GM19455 (cell line): ENCODE data around the gene SETMAR.
A peak's percentile ranks its signal among the peaks of the same experiment; 100 is the strongest.
"Not testable (repeated sequence)": the region's sequence is repeated elsewhere in the genome, so short reads cannot be mapped to it uniquely, and the experiment has no call there.

ENCODE experiments used
- ATAC-seq: cut with Tn5 transposase; IDR thresholded peaks from one replicate; pipeline ENCODE4 v1.9.1; 2021; ENCODE audit not compliant: unreplicated experiment

SETMAR gene

GRCh38 chr3:4303187-4304123 lies at the start of gene SETMAR:
Gene SETMAR (plus strand): TSS chr3:4303369. CDS start chr3:4303371, 2 bp downstream.
- ATAC-seq: peak; percentile 99

GRCh38 chr3:4261406-4261805 lies 41.8 kb upstream of the SETMAR start:
- no peak for ATAC-seq

GRCh38 chr3:4264040-4264439 lies 39.1 kb upstream of the SETMAR start:
- ATAC-seq: no peak

- peak; percentile 59 for ATAC-seq
These were observed 32.4 kb upstream of the SETMAR start for GRCh38 chr3:4270720-4271119.

- ATAC-seq: no peak
These were observed 31.3 kb upstream of the SETMAR start for GRCh38 chr3:4271834-4272233.

- ATAC-seq: no peak
These were observed 23.6 kb upstream of the SETMAR start for GRCh38 chr3:4279516-4280105.

GRCh38 chr3:4281991-4282390 lies 21.2 kb upstream of the SETMAR start:
- ATAC-seq: no peak

GRCh38 chr3:4284865-4285264 lies 18.3 kb upstream of the SETMAR start:
- ATAC-seq: no peak

- ATAC-seq: no peak
These were observed 14.1 kb upstream of the SETMAR start for GRCh38 chr3:4289044-4289443.

GRCh38 chr3:4290272-4290893 lies 12.8 kb upstream of the SETMAR start:
- ATAC-seq: peak; percentile 66

- ATAC-seq: no peak
These were observed 10.9 kb upstream of the SETMAR start for GRCh38 chr3:4292301-4292700.

GRCh38 chr3:4294616-4295327 lies 8.4 kb upstream of the SETMAR start:
- ATAC-seq: no peak

- ATAC-seq: not testable (repeated sequence)
These were observed 6.7 kb upstream of the SETMAR start for GRCh38 chr3:4296454-4296853.

GRCh38 chr3:4297486-4297885 lies 5.7 kb upstream of the SETMAR start:
- no peak for ATAC-seq

- ATAC-seq: no peak
These were observed 422 bp upstream of the SETMAR start for GRCh38 chr3:4302747-4303146.

GRCh38 chr3:4305210-4305609 lies 2.0 kb downstream of the SETMAR start:
- not testable (repeated sequence) for ATAC-seq

GRCh38 chr3:4306091-4306490 lies 2.9 kb downstream of the SETMAR start:
- no peak for ATAC-seq

GRCh38 chr3:4306860-4307259 lies 3.7 kb downstream of the SETMAR start:
- no peak for ATAC-seq

- no peak for ATAC-seq
These were observed 6.4 kb downstream of the SETMAR start for GRCh38 chr3:4309491-4310128.

GRCh38 chr3:4310971-4311370 lies 7.8 kb downstream of the SETMAR start:
- no peak for ATAC-seq

GRCh38 chr3:4311496-4311895 lies 8.3 kb downstream of the SETMAR start:
- ATAC-seq: no peak
